SK-N-SH treated with all-trans-retinoic acid at 6 μM for 48 hours (cell line): ENCODE measurements around the gene HOXD1.

Source experiments
- ATAC-seq: fragments of 200-7000 bp; cut with Tn5 transposase; 3 replicates; pipeline ENCODE4 v1.9.1; 2020; ENCODE audit warnings: mild to moderate bottlenecking, moderate library complexity
- ARNTL ChIP-seq: fragments of 450-650 bp; formaldehyde crosslinking; IDR thresholded peaks from 2 replicates; pipeline ENCODE4 v1.5.0; 2020; ENCODE audit warnings: low read depth, mild to moderate bottlenecking, moderate library complexity, borderline replicate concordance
- CREB5 ChIP-seq: fragments of 250-450 bp; sonication (Bioruptor Pico); IDR thresholded peaks from 2 replicates; pipeline ENCODE4 v1.5.1; 2020; ENCODE audit warnings: low read depth, mild to moderate bottlenecking, moderate library complexity
- CSDC2 ChIP-seq: fragments of 250-450 bp; sonication (Bioruptor Pico); IDR thresholded peaks from 2 replicates; pipeline ENCODE4 v1.5.0; 2020; ENCODE audit warnings: mild to moderate bottlenecking, moderate library complexity
- CSRNP3 ChIP-seq: fragments of 250-450 bp; sonication (Bioruptor Pico); IDR thresholded peaks from 2 replicates; pipeline ENCODE4 v1.5.1; 2021; ENCODE audit warnings: mild to moderate bottlenecking, moderate library complexity
- ESRRG ChIP-seq: fragments of 250-450 bp; sonication (Bioruptor Pico); IDR thresholded peaks from 2 replicates; pipeline ENCODE4 v1.6.1; 2021; ENCODE audit warnings: mild to moderate bottlenecking
- GLIS3 ChIP-seq: fragments of 250-450 bp; sonication (Bioruptor Pico); IDR thresholded peaks from 2 replicates; pipeline ENCODE4 v1.5.0; 2020; ENCODE audit warnings: mild to moderate bottlenecking, moderate library complexity
- OSR1 ChIP-seq: fragments of 250-450 bp; sonication (Bioruptor Pico); IDR thresholded peaks from 2 replicates; pipeline ENCODE4 v1.8.0; 2022; ENCODE audit warnings: moderate library complexity, mild to moderate bottlenecking, inconsistent platforms
- PATZ1 ChIP-seq: fragments of 250-450 bp; sonication (Bioruptor Pico); IDR thresholded peaks from 2 replicates; pipeline ENCODE4 v1.8.0; 2020; ENCODE audit warnings: mild to moderate bottlenecking, moderate library complexity, borderline replicate concordance
- POU6F1 ChIP-seq: fragments of 250-450 bp; sonication (Bioruptor Pico); IDR thresholded peaks from 2 replicates; pipeline ENCODE4 v1.8.0; 2021; ENCODE audit warnings: low read depth, mild to moderate bottlenecking, moderate library complexity, borderline replicate concordance
- PPARA ChIP-seq: fragments of 250-450 bp; sonication (Bioruptor Pico); IDR thresholded peaks from 2 replicates; pipeline ENCODE4 v1.5.0; 2020; ENCODE audit warnings: mild to moderate bottlenecking, borderline replicate concordance
- RARB ChIP-seq: fragments of 250-450 bp; sonication (Bioruptor Pico); IDR thresholded peaks from 2 replicates; pipeline ENCODE4 v1.8.0; 2021; ENCODE audit warnings: mild to moderate bottlenecking, moderate library complexity
- TCF4 ChIP-seq: fragments of 250-450 bp; sonication (Bioruptor Pico); IDR thresholded peaks from 2 replicates; pipeline ENCODE4 v1.8.0; 2021; ENCODE audit warnings: mild to moderate bottlenecking, moderate library complexity, borderline replicate concordance
- TOX ChIP-seq: fragments of 250-450 bp; sonication (Bioruptor Pico); IDR thresholded peaks from 2 replicates; pipeline ENCODE4 v1.8.0; 2021; ENCODE audit warnings: mild to moderate bottlenecking, moderate library complexity, borderline replicate concordance
- TSHZ2 ChIP-seq: fragments of 250-450 bp; sonication (Bioruptor Pico); IDR thresholded peaks from 2 replicates; pipeline ENCODE4 v1.5.0; 2020; ENCODE audit warnings: mild to moderate bottlenecking, moderate library complexity
- ZC3H10 ChIP-seq: fragments of 250-450 bp; sonication (Bioruptor Pico); IDR thresholded peaks from 2 replicates; pipeline ENCODE4 v1.5.1; 2021; ENCODE audit warnings: mild to moderate bottlenecking, moderate library complexity
- ZFP3 ChIP-seq: fragments of 250-450 bp; sonication (Bioruptor Pico); IDR thresholded peaks from 2 replicates; pipeline ENCODE4 v1.5.0; 2020; ENCODE audit warnings: mild to moderate bottlenecking, moderate library complexity
- ZFP30 ChIP-seq: fragments of 450-650 bp; formaldehyde crosslinking; IDR thresholded peaks from 2 replicates; pipeline ENCODE4 v1.5.0; 2022; ENCODE audit warnings: mild to moderate bottlenecking, moderate library complexity
- ZNF565 ChIP-seq: fragments of 450-650 bp; formaldehyde crosslinking; conservative IDR thresholded peaks from 2 replicates; pipeline ENCODE4 v1.5.0; 2020; ENCODE audit warnings: low read depth, mild to moderate bottlenecking, moderate library complexity
- ZNF70 ChIP-seq: fragments of 450-650 bp; formaldehyde crosslinking; IDR thresholded peaks from 2 replicates; pipeline ENCODE4 v1.5.0; 2020; ENCODE audit warnings: mild to moderate bottlenecking, moderate library complexity
- ZNF8 ChIP-seq: fragments of 450-650 bp; formaldehyde crosslinking; IDR thresholded peaks from 2 replicates; pipeline ENCODE4 v1.5.0; 2020; ENCODE audit warnings: mild to moderate bottlenecking, moderate library complexity

HOXD1 gene

GRCh38 chr2:176188774-176189680 lies 559 bp downstream of the HOXD1 start (continued):
- TF ChIP-seq CSRNP3 (CRISPR knock-in tag), result no peak
- TF ChIP-seq TCF4 (CRISPR knock-in tag), result no peak
- no peak for TF ChIP-seq ZNF565 (CRISPR knock-in tag)

GRCh38 chr2:176189681-176190641 lies 1.5 kb downstream of the HOXD1 start:
- TF ChIP-seq CSRNP3 (CRISPR knock-in tag) (no peak), TSHZ2 (no peak), ARNTL (CRISPR knock-in tag) (no peak), OSR1 (CRISPR knock-in tag) (no peak), RARB (CRISPR knock-in tag) (no peak), ZFP30 (CRISPR knock-in tag) (no peak), TOX (CRISPR knock-in tag) (no peak), TCF4 (CRISPR knock-in tag) (no peak), ZNF565 (CRISPR knock-in tag) (no peak), ZNF8 (CRISPR knock-in tag) (no peak), POU6F1 (CRISPR knock-in tag) (no peak), ZC3H10 (no peak), GLIS3 (CRISPR knock-in tag) (no peak), ESRRG (CRISPR knock-in tag) (no peak), CREB5 (CRISPR knock-in tag) (no peak), ZNF70 (no peak), CSDC2 (no peak), PPARA (CRISPR knock-in tag) (no peak)
- TF ChIP-seq, all 23 proteins: peak for 0
- ATAC-seq, result no peak

GRCh38 chr2:176192351-176192750 lies 3.9 kb downstream of the HOXD1 start:
- no peak for ATAC-seq
- TF ChIP-seq CSDC2 (no peak), RARB (CRISPR knock-in tag) (no peak), PATZ1 (CRISPR knock-in tag) (no peak), ZC3H10 (no peak), GLIS3 (CRISPR knock-in tag) (no peak), PPARA (CRISPR knock-in tag) (no peak), ZFP3 (CRISPR knock-in tag) (no peak), POU6F1 (CRISPR knock-in tag) (no peak), CREB5 (CRISPR knock-in tag) (no peak), ZNF8 (CRISPR knock-in tag) (no peak)
